ENCODE results near the gene ALDOB. TPM values are rescaled to one million over a fixed set of nuclear protein-coding genes. Genes with fewer than 3 reads are reported as not detected.

The ALDOB gene
- polyA plus RNA-seq, 4 donors = 23.0 to 791 (median 590) TPM

GRCh38 chr9:101429736-101430135 is 5.8 kb downstream of the ALDOB start:
- no peak for DNase-seq (ENCODE audit: low read depth in 4 of 4, low spot score in 3 of 4)

DNA sequence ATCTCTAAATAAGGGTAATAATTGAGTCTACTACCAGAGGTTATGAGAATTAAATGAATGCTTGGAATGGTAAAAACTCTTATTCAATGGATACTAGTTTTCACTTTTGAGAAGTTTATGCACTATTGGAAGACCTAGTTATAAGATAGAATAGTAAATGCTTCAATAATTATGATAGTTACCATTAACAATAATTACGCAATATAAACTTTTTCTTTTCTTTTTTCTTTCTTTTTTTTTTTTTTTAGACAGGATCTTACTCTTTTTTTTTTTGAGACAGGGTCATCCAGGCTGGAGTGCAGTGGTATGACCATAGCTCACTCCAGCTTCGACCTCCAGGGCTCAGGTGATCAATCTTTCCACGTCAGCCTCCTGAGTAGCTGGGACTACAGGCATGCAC is 6.7 kb downstream of the ALDOB start:
- DNase-seq (ENCODE audit: low read depth in 4 of 4, low spot score in 3 of 4) = no peak

DNA sequence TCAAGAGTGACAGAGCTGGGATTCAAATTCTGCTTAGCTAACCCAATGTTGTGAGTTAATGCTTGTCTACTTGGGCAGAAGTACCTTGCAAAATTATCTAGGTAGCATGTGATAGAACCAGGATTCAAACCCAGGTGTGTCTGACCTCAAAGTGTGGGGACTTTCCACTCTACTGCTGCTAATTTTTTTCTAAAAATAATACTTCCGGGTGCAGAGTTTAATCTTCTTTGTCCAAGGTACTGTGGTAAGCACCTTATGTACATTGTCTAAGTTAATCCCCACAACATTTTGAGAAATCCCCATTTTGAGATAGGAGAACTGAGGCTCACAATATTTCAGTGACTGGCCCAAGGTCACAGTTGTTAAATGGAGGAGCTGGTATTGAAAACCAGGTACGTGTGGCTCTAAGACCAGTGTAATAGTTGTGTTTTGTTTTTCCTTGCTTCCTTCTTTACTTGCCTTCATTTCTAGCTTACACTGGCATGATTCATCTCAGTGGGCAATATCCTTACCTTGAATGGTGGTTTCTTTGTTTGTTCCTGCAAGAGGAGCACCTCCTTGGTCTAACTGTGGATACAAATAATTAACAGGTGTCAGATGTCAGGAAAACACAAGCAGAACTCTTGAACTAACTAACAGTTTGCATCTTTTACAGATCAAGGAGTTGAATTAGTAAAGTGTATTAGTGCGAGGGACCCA is 7.5 kb downstream of the ALDOB start:
- no peak for DNase-seq (ENCODE audit: low read depth in 4 of 4, low spot score in 3 of 4)

GRCh38 chr9:101427358-101427757 is 8.2 kb downstream of the ALDOB start:
- no peak for DNase-seq (ENCODE audit: low read depth in 4 of 4, low spot score in 3 of 4)

GRCh38 chr9:101421653-101422065 is 13.9 kb downstream of the ALDOB start:
- DNase-seq (ENCODE audit: low read depth in 4 of 4, low spot score in 3 of 4) = no peak

DNA sequence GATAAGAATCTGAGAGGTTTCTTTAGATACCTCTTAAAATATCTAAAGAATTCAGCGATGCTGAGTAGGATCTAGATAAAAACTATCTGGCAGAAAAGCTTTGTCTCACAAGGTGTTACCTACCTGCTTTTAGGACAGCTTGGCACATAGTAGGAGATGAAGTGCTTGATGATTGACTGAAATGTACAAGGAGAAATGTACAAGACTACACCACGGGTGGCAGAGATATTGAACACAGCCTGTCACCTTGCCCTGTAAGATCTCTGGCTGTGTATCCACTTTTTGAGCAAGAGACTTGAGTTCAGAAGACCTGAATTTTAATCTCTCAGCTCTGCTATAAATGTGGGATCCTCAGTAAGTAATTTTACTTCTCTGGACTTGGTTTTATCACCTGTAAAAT is 15.7 kb downstream of the ALDOB start:
- no peak for DNase-seq (ENCODE audit: low read depth in 4 of 4, low spot score in 3 of 4)

DNA sequence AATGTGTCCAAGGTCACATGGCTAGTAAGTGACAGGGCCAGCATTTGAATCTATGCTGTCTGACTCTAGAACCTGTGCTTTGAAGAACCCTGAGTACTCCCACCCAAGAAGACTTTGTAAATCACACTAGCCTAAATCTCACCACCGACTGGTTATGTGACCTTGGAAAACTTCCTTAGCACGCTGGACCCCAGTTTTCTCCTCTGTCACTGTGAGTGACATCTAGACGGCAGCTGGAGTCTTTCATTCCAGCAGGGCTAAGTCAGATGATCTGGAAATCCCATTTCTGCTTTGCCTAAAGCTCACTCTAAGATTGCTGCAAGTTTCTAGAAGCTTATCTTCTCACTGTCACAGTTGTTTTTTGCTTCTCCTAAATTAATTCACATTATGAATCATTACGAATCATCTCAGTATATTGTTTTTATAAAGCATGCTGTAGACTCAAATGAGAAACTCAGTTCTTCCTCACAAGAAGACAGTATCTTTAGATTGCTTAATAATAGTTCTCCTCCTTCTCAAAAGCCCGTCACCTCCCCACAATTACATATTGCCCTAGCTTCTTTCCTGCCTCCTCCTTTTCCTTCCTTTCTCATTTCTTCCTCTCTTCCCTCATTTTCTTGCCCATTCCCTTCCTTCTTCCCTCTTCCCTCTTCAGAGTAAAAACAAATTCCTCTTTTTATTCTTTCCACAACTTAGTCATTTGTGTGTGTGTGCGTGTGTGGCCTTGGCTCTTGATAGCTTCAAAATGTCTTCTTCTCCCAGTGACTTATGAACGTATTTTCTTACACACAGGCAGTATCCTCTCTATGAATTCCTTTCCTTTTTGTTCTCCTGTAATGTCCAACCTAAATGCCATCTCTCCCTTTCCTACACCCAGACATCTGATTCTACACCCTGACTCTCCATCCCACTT is 16.8 kb downstream of the ALDOB start:
- DNase-seq (ENCODE audit: low read depth in 4 of 4, low spot score in 3 of 4) = no peak

GRCh38 chr9:101417977-101418376 is 17.6 kb downstream of the ALDOB start:
- DNase-seq (ENCODE audit: low read depth in 4 of 4, low spot score in 3 of 4) = no peak

- no peak for DNase-seq (ENCODE audit: low read depth in 4 of 4, low spot score in 3 of 4)
Observed at GRCh38 chr9:101417389-101417788, 18.2 kb downstream of the ALDOB start.

GRCh38 chr9:101415578-101415977 is 20.0 kb downstream of the ALDOB start:
- no peak for DNase-seq (ENCODE audit: low read depth in 4 of 4, low spot score in 3 of 4)

DNA sequence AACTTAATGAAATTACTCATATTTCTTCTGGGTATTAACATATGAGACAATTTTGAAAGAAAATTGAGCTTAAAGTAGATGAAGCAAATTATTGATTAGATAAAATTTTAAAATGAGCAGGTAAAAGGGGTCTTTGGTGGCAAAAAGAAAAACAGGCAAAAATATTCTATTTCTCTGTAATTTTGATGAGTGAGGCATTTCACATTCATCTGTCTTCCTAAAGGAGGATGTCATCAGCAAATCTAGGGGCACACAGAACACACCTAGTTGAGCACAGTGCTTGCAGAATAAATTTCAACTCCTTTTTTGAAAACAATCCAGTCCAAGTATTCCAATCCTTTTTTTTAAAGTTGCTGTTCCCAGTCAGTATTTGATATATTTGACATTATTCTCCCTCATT is 20.7 kb downstream of the ALDOB start:
- DNase-seq (ENCODE audit: low read depth in 4 of 4, low spot score in 3 of 4) = no peak

DNA sequence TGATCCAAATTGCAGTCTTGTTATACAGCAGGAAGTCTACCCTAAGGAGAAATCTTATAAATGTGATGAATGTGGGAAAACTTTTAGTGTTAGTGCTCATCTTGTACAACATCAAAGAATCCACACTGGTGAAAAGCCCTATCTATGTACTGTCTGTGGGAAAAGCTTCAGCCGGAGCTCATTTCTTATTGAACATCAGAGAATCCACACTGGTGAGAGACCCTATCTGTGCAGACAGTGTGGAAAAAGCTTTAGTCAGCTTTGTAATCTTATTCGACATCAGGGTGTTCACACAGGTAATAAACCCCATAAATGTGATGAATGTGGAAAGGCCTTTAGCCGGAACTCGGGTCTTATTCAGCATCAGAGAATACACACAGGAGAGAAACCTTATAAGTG is 26.5 kb downstream of the ALDOB start:
- DNase-seq (ENCODE audit: low read depth in 4 of 4, low spot score in 3 of 4) = no peak

DNA sequence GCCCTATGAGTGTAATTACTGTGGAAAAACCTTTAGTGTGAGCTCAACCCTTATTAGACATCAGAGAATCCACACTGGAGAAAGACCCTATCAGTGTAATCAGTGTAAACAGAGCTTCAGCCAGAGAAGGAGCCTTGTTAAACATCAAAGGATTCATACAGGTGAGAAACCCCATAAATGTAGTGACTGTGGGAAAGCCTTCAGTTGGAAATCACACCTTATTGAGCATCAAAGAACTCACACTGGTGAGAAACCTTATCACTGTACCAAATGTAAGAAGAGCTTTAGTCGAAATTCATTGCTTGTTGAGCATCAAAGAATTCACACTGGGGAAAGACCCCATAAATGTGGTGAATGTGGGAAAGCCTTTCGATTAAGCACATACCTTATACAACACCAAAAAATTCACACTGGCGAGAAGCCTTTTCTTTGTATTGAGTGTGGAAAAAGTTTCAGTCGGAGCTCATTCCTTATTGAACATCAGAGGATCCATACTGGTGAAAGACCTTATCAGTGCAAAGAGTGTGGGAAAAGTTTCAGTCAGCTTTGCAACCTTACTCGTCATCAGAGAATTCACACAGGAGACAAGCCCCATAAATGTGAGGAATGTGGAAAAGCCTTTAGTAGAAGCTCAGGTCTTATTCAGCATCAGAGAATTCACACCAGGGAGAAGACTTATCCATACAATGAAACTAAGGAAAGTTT is 27.0 kb downstream of the ALDOB start:
- no peak for DNase-seq (ENCODE audit: low read depth in 4 of 4, low spot score in 3 of 4)

GRCh38 chr9:101403516-101404285 is 31.9 kb downstream of the ALDOB start:
- DNase-seq (ENCODE audit: low read depth in 4 of 4, low spot score in 3 of 4) = no peak

GRCh38 chr9:101400120-101400519 is 35.5 kb downstream of the ALDOB start:
- DNase-seq (ENCODE audit: low read depth in 4 of 4, low spot score in 3 of 4) = no peak

DNA sequence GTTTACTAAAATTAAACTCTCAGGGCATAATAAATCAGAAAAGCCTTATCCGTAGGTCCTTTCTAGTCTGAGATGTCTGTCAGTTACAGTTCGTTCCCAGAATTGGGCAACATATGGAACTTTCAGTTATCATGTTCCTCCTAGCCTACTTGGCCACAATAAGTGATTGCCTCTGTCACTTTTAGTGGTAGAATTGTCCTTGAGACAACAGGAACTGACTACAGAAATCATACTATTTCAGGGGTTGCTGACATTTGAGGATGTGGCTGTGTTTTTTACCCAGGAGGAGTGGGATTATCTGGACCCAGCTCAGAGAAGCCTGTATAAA is 36.0 kb downstream of the ALDOB start:
- DNase-seq (ENCODE audit: low read depth in 4 of 4, low spot score in 3 of 4) = no peak

DNA sequence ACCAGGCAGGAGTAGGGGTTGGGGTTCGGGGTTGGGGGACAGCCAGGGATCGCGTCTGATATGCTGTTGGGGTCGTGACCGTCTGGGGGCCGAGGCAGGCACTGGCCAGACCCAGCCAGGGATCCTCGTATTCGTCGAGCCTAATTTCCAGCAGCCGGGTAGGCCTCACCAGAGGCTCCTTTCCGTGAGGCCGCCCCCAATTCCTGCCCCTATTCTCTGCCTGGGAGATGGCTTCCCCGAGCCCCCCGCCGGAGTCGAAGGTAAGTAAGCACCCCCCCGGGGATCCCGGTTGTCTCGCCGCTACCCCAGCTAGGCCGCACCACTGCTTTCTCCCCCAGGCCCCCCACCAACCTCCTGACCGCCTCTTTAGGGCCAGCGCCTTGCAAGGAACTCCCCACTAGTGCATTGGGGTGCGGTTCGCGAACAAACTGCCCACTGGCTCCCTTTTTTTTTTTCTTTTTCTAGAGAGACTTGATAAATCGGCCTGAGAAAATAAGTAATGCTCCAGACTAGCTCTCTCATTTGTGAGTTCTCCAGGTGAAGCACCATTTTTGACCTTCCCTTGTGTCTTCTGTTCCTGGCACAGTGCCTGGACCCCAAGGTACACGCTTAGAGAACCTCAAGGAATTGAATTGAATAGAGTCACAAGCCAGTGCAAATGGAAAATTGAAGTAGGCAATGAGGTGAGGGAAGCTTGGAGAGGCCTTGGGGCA is 36.5 kb downstream of the ALDOB start:
- DNase-seq (ENCODE audit: low read depth in 4 of 4, low spot score in 3 of 4) = no peak

GRCh38 chr9:101398068-101398929 is 37.3 kb downstream of the ALDOB start, which contains the start of the genes MRPL50 and ZNF189:
MRPL50 (minus strand) TSS chr9:101398618; CDS start chr9:101398592, 26 bp downstream.
ZNF189 (plus strand) TSS chr9:101398851; CDS start chr9:101399157, 306 bp downstream.
- peak; percentile 95 to 99 (median 98) for DNase-seq (ENCODE audit: low read depth in 4 of 4, low spot score in 3 of 4)

DNA sequence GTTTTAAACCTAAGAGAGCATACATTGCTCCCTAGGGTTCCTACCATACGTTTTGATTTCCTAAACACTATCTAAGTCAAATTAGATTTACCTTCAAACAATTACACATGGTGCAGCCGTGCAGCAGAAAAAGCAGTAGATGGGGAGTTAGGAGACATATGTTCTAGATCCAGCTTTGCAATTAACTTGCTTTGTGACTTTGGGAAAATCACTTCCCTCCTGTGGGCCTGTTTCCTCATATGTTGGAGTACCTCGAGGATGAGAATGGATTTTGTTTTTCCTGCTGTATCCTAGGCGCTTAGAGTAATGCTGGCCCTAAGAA is 37.9 kb downstream of the ALDOB start:
- DNase-seq (ENCODE audit: low read depth in 4 of 4, low spot score in 3 of 4) = peak in 1 of 4 donors; percentile 17
